Measurements from ENCODE around the gene MFAP3.
"Not testable (repeated sequence)": the region's sequence is repeated elsewhere in the genome, so short reads cannot be mapped to it uniquely, and the experiment has no call there.

MFAP3 gene

DNA sequence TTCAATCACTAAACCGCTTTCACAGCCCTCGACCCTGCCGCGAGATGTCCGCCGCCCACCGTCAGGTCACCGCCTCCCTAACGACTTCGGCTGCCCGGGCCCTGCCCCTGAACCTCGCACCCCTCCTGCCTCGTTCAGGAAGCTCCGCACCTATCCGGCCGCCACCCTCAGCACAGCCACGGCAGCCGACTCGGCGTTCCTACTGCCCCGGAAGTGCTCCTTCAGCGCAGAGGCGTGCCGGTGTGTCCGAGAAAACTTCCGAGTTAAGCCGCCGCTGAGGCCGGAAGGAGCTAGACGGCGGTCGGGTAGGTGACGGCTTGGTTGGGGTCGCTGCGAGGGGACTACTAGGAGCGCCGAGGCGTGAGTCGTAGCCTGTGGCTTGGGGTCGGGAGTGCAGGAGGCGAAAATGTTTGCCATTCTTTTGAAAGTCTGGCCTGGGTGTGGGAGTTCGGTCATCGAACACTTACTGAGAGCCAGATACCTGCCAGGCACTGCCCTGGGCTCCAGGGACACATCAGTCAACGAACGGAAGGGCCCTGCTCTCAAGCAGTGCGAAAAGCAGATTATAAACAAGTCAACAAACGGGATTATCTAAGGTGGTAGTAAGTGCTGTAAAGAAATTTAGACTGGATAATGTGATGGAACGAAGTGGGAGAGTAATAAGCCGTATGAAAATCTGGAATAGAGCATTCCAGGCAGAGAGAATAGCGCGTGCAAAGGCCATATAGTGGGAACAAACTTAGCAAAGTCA lies at the start of gene MFAP3, which contains the start of gene FAM114A2:
Gene MFAP3, plus strand, starts transcription at position 261 of the 751 bp plus-strand sequence. CDS start 10,756 bp downstream, outside the sequence.
Gene FAM114A2, minus strand, starts transcription at position 204 of the 751 bp plus-strand sequence. CDS start 3,957 bp downstream, outside the sequence.
- peak; percentile 91 for DNase-seq (ENCODE audit: low read depth)

- no peak for DNase-seq (ENCODE audit: low read depth)
These were observed 47.6 kb upstream of the MFAP3 start for GRCh38 chr5:153991168-153991567.

GRCh38 chr5:153998010-153998409 lies 40.8 kb upstream of the MFAP3 start:
- peak; percentile 9 for DNase-seq (ENCODE audit: low read depth)

GRCh38 chr5:153998768-153999167 lies 40.0 kb upstream of the MFAP3 start:
- no peak for DNase-seq (ENCODE audit: low read depth)

DNA sequence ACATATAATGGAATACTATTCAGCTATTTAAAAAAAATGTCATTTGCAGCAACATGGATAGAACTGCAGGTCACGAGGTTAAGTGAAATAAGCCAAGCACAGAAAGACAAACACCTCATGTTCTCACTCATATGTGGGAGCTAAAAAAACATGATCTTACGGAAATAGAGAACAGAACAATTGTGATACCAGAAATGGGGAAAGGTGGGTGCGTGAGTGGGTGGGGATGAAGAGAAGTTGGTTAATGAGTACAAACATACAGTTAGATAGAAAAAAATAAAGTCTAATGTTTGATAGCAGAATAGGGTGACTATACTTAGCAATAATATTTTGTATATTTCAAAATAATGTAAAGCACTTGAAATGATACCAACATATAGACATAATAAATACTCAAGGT lies 38.8 kb upstream of the MFAP3 start:
- no peak for DNase-seq (ENCODE audit: low read depth)

DNA sequence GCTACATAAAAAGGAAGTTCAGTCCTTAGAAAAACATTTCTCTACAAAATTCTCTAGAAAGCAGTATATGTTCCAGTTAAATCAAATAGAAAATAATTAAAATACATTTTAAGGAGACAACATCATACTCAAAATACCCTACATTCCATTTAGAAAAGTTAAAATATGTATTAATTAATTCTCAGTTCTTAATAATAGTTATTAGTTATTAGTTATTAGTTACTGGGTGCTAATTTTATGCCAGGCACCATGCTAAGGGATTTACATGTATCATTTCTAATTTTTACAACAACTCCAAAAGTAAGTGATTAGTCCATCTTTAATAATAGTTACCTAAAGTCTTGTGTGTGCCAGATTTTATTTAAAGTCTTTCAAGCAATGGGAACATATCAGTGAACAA lies 38.1 kb upstream of the MFAP3 start:
- no peak for DNase-seq (ENCODE audit: low read depth)

DNA sequence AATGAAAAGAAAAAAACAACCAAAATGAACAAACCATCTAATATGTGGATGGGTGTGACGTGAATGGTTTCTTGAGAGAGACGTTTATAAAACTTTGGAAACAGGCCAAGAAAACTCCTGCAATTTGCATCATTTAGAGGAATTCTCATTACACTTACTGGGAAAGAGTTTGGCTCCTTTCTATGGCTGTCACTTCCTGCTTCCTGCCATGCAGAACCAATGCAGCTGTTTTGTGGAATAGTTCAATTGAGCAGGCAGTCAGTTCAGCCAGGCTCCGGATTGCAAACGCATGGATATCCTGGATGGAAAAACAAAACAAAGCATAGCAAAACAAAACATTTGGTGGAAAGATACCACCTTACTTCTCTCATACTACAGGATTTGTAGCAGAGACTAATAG lies 36.7 kb upstream of the MFAP3 start:
- DNase-seq (ENCODE audit: low read depth) = no peak

DNA sequence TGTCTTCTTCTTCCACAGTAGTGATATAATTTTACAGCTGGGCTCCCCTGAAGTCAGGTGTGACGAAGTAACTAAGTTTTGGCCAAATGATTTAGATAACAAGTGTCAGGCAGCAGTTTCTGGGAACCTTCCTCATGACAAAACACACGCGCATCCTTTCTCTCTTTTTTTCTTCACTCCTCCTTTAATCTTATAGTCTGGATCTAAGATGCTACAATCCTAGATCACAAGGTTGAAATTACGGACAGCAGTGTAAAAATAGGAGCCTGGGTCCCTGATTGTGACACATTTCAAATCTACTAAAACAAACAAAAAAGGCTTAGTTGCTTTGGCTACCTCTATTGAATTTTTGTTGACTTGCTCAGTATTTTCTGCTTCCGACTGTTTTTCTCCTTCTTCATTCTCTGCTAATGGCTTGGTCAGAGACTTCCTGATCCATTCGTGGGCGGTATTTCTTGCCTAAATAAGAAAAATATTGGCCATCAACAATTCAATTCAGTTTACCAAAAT lies 36.2 kb upstream of the MFAP3 start:
- DNase-seq (ENCODE audit: low read depth) = no peak

- no peak for DNase-seq (ENCODE audit: low read depth)
These were observed 33.1 kb upstream of the MFAP3 start for GRCh38 chr5:154005648-154006047.

GRCh38 chr5:154010660-154011059 lies 28.1 kb upstream of the MFAP3 start:
- DNase-seq (ENCODE audit: low read depth) = peak; percentile 7

- DNase-seq (ENCODE audit: low read depth) = no peak
These were observed 23.6 kb upstream of the MFAP3 start for GRCh38 chr5:154015071-154015693.

GRCh38 chr5:154018919-154019318 lies 19.8 kb upstream of the MFAP3 start:
- not testable (repeated sequence) for DNase-seq (ENCODE audit: low read depth)

DNA sequence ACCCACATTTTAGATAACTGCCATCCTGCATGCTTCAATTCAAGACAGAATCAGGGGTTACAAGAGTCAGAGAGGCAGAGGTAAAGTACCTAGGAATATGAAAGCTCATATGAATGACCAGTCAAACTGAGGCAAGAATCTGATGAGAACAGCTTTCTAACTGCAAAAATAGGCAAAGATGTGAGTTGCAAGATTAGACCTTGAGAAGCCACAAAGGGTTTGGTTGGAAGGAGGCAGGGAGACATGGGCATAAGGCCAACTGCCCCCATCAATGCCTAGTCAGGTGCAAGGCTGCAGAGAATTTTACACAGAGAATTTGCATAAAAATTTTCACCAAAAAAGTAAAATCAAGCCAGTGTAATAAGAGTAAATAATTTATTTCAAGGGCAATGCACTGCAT lies 12.8 kb upstream of the MFAP3 start:
- no peak for DNase-seq (ENCODE audit: low read depth)

GRCh38 chr5:154031937-154032489 lies 6.8 kb upstream of the MFAP3 start:
- DNase-seq (ENCODE audit: low read depth) = no peak

GRCh38 chr5:154034944-154035343 lies 3.8 kb upstream of the MFAP3 start:
- DNase-seq (ENCODE audit: low read depth) = no peak

DNA sequence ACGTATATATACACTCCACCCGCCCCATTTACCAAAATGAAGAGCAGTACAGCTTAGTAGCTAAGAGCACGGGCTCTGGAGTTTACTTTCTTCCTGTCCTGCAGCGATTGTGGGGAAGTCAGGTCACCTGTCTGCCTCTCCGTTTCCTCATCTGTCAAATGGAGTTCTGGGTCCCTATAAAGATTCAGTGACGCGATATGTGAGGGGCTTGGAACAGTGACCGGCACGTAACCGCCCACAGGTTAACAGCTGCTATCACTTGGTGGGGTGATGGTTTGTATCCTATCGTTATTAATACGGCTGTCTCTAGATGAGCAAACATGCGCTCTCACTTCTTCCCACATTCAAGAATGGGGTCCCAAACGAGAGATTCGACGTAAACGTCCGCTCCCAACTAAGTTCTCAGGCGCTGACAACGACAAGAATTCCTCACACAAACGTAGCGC lies 483 bp upstream of the MFAP3 start:
- DNase-seq (ENCODE audit: low read depth) = no peak

GRCh38 chr5:154039458-154039829 lies 677 bp downstream of the MFAP3 start:
- no peak for DNase-seq (ENCODE audit: low read depth)

GRCh38 chr5:154042766-154043165 lies 4.0 kb downstream of the MFAP3 start:
- DNase-seq (ENCODE audit: low read depth) = peak; percentile 12

GRCh38 chr5:154044099-154044498 lies 5.3 kb downstream of the MFAP3 start:
- DNase-seq (ENCODE audit: low read depth) = no peak

DNA sequence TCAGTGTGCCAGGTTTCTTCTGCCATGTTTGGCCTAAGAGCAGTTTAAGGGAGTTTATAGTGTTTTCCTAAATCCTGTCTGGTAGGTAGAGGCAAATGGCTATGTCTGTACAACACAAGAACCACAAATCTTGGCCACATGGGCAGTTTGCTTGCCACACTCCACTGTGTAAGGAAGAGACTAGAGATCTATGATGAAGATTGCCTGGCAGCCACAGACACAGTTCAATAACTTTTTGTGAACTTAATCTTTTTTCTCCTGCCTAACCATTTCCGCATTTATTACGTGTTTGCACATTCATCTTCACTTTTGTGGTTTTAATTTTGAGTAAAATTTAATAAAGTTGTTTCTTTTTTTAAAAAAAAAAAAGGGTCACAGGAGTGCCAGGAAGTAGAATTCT lies 5.8 kb downstream of the MFAP3 start:
- DNase-seq (ENCODE audit: low read depth) = no peak

DNA sequence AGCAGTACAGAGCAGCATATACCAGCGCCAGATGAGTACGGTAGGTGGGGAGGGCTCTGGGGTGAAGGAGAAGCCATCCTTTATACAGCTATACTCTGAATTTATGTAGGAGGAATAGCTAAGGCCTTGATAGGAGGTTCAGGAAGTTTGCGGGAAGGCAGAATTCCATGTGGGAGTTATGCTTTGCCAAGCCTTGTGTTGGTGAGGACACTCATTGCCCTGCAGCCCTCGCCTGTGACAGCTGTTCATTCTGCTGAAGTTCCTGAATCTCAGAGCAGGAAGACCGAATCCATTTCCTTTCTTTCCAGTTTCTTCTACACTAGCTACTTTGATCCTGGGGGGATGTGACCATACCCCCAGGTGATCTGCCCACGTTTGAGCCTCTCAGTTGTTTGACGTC lies 7.7 kb downstream of the MFAP3 start:
- DNase-seq (ENCODE audit: low read depth) = no peak

GRCh38 chr5:154047324-154047723 lies 8.6 kb downstream of the MFAP3 start:
- DNase-seq (ENCODE audit: low read depth) = no peak

GRCh38 chr5:154049636-154050035 lies 10.9 kb downstream of the MFAP3 start:
- no peak for DNase-seq (ENCODE audit: low read depth)

Measured in iris pigment epithelial cell (primary cell).